Transverse colon (tissue), 4 donors: ENCODE results near the gene TBC1D30. TPM values are rescaled to one million over a fixed set of nuclear protein-coding genes. Genes with fewer than 3 reads are reported as not detected.

Experiments
- DNase-seq: peaks from one replicate; pipeline ENCODE4 v3.0.0-alpha.2; 2019
- H3K27ac ChIP-seq, 4 donors: fragments of 200-600 bp; sonication (generic); 2 replicates each; pipeline ENCODE4 v1.5.1; 2016 to 2018; ENCODE audit warnings: inconsistent platforms in 4 of 4
- H3K27me3 ChIP-seq: fragments of 200-600 bp; sonication (generic); 2 replicates; pipeline ENCODE4 v1.5.1; 2017; ENCODE audit warnings: inconsistent platforms
- H3K36me3 ChIP-seq, 4 donors: fragments of 200-600 bp; sonication (generic); 2 replicates each; pipeline ENCODE4 v1.5.1; 2017 to 2019; ENCODE audit warnings: inconsistent platforms in 4 of 4
- H3K4me1 ChIP-seq, 4 donors: fragments of 200-600 bp; sonication (generic); 2 replicates each; pipeline ENCODE4 v1.5.1; 2017 to 2020; ENCODE audit warnings: inconsistent platforms in 4 of 4
- H3K4me3 ChIP-seq, 4 donors: fragments of 200-600 bp; sonication (generic); 1 replicate in 1 of 4; 2 replicates in 3 of 4; pipeline versions ENCODE4 v1.5.1 to v1.6.1; 2017 to 2019; ENCODE audit warnings: inconsistent platforms in 4 of 4
- H3K9me3 ChIP-seq, 2 donors: fragments of 200-600 bp; sonication (generic); 2 replicates each; pipeline ENCODE4 v1.5.1; 2017 to 2019; ENCODE audit warnings: inconsistent platforms in 2 of 2
- CTCF ChIP-seq, 5 experiments: fragments of 200-600 bp in 3 of 5; fragments of 450-650 bp in 2 of 5; sonication (generic) in 3 of 5; IDR thresholded peaks; 1 replicate in 2 of 5; 2 replicates in 3 of 5; pipeline ENCODE4 v1.5.1; 2016 to 2017; ENCODE audit warnings: antibody characterized with exemption in 5 of 5, inconsistent platforms in 3 of 5, mild to moderate bottlenecking in 2 of 5, moderate library complexity in 1 of 5
- EP300 ChIP-seq: sonication (generic); formaldehyde crosslinking; IDR thresholded peaks from one replicate; pipeline ENCODE4 v1.6.1; 2017; ENCODE audit warnings: antibody characterized with exemption, low read depth
- POLR2A ChIP-seq: fragments of 450-650 bp; IDR thresholded peaks from one replicate; pipeline ENCODE4 v1.6.1; 2016; ENCODE audit warnings: antibody characterized with exemption, mild to moderate bottlenecking, moderate library complexity
- POLR2AphosphoS5 ChIP-seq, 3 donors: sonication (generic); formaldehyde crosslinking; IDR thresholded peaks; one replicate each; pipeline ENCODE4 v1.6.1; 2016; ENCODE audit warnings: antibody characterized with exemption in 3 of 3
- WGBS, 2 donors: methylation state at CpG; one replicate each; pipeline ENCODE4 v1.1.5; 2018; ENCODE audit warnings: low coverage in 1 of 2; 5-methylcytosine and 5-hydroxymethylcytosine counted together
- in situ Hi-C, 4 donors: fragments of 200-750 bp; cut with MboI; loops; one replicate each; pipeline versions ENCODE4 v1.15.0 to v1.15.1; 2017; ENCODE audit warnings: low sequenced_read_pairs in 3 of 4, low pct_ligation_motif_present in 1 of 4, low pct_unique_long_range_greater_than_20kb in 1 of 4
- intact Hi-C: fragments of 100-400 bp; cut with DNase I; formaldehyde crosslinking; loops from one replicate; pipeline ENCODE4 v1.15.1; 2023; ENCODE audit warnings: low total_unique reads
- total RNA-seq, 4 donors: library from RNA; depleted of rRNA; stranded (reverse); fragments of >200 nt; gene quantifications; one replicate each; pipeline ENCODE4 v1.1.0, GENCODE V29; 2016

The TBC1D30 gene
- total RNA-seq, 4 donors from 2014 or later: 0.37 to 9.4 (median 6.5) TPM

GRCh38 chr12:64900540-64900939 is 76.1 kb downstream of the TBC1D30 start:
- TF ChIP-seq POLR2AphosphoS5 (IDR thresholded peaks at IDR 0.05) (no peak), EP300 (no peak), POLR2A (no peak), CTCF (IDR thresholded peaks at IDR 0.05) (no peak)
- Histone ChIP-seq H3K4me1 (no peaks in the 10 kb centered on the region), H3K27ac (no peak overlapping the region), H3K27me3 (no peaks in the 10 kb centered on the region), H3K9me3 (no peaks in the 10 kb centered on the region), H3K4me3 (no peak overlapping the region), H3K36me3 (no peaks in the 10 kb centered on the region)
- in situ Hi-C loops: no loop called here
- DNase-seq: no peak
- 70 to 75% methylated on average over 4 of the region's 4 CpGs for WGBS, 2 donors
- intact Hi-C loops: no loop called here

- Histone ChIP-seq H3K9me3 (no peaks in the 10 kb centered on the region), H3K27ac (no peak overlapping the region), H3K36me3 (no peaks in the 10 kb centered on the region), H3K27me3 (no peaks in the 10 kb centered on the region), H3K4me3 (no peak overlapping the region), H3K4me1 (no peaks in the 10 kb centered on the region)
- intact Hi-C loops (no loop called here), in situ Hi-C loops (no loop called here)
- TF ChIP-seq POLR2AphosphoS5 (IDR thresholded peaks at IDR 0.05) (no peak), POLR2A (no peak), EP300 (no peak), CTCF (IDR thresholded peaks at IDR 0.05) (no peak)
- WGBS, 2 donors: 58 to 66% methylated on average over 4 to 5 of the region's 5 CpGs
- no peak for DNase-seq
These were observed 79.2 kb downstream of the TBC1D30 start for GRCh38 chr12:64903479-64904152.

- no peak overlapping the region for H3K4me3 ChIP-seq
- no peaks in the 10 kb centered on the region for H3K4me1 ChIP-seq
- intact Hi-C loops: no loop called here
- no peak for TF ChIP-seq CTCF (IDR thresholded peaks at IDR 0.05)
- TF ChIP-seq POLR2A: no peak
- TF ChIP-seq EP300: no peak
- no peak for TF ChIP-seq POLR2AphosphoS5 (IDR thresholded peaks at IDR 0.05)
- in situ Hi-C loops: no loop called here
- DNase-seq: no peak
- no peaks in the 10 kb centered on the region for H3K27me3 ChIP-seq
- H3K36me3 ChIP-seq: no peaks in the 10 kb centered on the region
- no peaks in the 10 kb centered on the region for H3K9me3 ChIP-seq
- WGBS, 2 donors: 83 to 94% methylated on average over 2 to 3 of the region's 3 CpGs
- no peak overlapping the region for H3K27ac ChIP-seq
These were observed 82.7 kb downstream of the TBC1D30 start for GRCh38 chr12:64907097-64907496.

GRCh38 chr12:64909124-64909523 is 84.7 kb downstream of the TBC1D30 start:
- no peaks in the 10 kb centered on the region for H3K27me3 ChIP-seq
- 92 to 100% methylated on average over 2 to 6 of the region's 6 CpGs for WGBS, 2 donors
- H3K36me3 ChIP-seq: no peaks in the 10 kb centered on the region
- intact Hi-C loops: no loop called here
- no peak overlapping the region for H3K27ac ChIP-seq
- DNase-seq: no peak
- TF ChIP-seq EP300 (no peak), POLR2A (no peak), CTCF (IDR thresholded peaks at IDR 0.05) (no peak), POLR2AphosphoS5 (IDR thresholded peaks at IDR 0.05) (no peak)
- H3K9me3 ChIP-seq: no peaks in the 10 kb centered on the region
- no peak overlapping the region for H3K4me3 ChIP-seq
- in situ Hi-C loops: no loop called here
- H3K4me1 ChIP-seq: peaks cover 0 to 3% (median 0%) of the 10 kb centered on the region in 4 donors
